GM18870 (cell line): ENCODE data around the gene CDK13.
"Not testable (repeated sequence)": the region's sequence is repeated elsewhere in the genome, so short reads cannot be mapped to it uniquely, and the experiment has no call there.

Experiments
- ATAC-seq: cut with Tn5 transposase; IDR thresholded peaks from one replicate; pipeline ENCODE4 v1.9.1; 2021; ENCODE audit warnings: moderate library complexity; ENCODE audit not compliant: unreplicated experiment

Gene CDK13

DNA sequence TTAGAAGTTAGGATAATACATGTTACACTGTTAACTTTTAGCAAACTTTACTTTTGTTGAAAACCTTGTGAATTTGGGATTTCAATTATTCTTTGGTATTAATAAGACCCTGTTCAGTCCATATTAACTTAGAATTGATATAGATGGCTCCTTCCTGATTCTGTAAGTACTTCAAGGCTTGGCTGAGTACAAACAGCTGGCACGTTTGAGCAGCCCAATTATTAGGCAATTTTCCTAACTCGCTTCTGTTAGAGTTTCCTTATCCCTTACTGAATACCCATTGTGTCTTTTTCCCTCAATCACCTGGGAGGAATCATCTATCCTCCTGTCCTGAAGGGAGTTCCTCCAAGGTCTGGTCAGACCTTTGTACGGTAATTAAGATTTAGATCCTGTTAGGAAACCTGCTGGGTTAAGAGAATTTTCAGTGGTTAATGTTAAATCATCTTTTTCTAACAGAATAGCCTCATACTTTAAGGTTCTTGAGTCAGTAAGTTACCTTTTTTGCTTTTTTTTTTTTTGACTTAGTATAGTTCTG, 195.6 kb downstream of the CDK13 start:
- not testable (repeated sequence) for ATAC-seq

DNA sequence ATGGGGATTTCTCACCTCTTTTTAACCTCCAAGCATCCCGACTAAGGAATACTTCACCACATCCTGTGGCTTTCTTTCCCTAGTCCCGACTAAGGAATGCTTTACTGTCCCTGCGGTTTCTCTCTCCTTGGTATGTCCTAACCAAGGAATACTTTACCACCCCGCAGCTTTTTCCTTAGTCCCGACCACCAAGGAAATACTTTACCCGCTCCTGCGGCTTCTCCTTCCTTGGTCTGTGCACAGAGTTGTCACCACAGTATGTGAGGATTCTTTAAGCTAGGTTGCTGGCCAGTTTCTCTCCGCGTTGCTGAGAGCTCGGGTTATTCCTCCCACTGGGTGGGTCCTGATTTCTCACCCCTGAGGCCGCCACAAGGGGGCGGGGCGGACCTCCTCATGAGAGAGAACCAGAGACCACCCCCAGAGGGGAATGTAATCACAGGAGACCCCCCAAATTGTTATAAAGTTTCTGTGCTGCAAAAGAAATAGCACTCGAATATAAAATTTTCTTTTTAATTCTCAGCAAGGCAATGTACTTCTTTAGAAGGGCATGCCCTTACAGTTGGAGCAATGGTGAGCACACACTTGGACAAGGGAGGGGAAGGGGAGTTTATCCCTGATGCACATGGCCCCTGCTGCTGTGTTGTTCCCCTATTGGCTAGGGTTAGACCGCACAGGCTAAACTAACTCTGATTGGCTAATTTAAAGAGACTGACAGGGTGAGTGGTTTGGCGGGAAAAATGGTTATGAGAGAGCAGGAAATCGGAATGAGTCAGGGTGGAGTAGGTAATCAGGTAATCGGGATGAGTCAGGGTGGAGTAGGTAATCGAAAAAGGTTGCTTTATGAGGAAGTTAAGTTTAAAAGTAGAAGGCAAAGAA, 197.6 kb downstream of the CDK13 start:
- ATAC-seq = no peak

DNA sequence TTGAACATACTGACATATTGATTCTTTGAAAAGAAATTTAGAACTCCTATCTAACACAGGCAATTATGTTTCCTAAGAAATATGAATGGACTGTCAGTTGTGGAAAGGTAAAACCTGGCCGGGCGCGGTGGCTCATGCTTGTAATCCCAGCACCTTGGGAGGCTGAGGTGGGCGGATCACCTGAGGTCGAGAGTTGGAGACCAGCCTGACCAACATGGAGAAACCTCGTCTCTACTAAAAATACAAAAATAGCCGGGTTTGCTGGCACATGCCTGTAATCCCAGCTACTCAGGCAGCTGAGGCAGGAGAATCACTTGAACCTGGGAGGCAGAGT, 198.2 kb downstream of the CDK13 start:
- ATAC-seq = not testable (repeated sequence)

DNA sequence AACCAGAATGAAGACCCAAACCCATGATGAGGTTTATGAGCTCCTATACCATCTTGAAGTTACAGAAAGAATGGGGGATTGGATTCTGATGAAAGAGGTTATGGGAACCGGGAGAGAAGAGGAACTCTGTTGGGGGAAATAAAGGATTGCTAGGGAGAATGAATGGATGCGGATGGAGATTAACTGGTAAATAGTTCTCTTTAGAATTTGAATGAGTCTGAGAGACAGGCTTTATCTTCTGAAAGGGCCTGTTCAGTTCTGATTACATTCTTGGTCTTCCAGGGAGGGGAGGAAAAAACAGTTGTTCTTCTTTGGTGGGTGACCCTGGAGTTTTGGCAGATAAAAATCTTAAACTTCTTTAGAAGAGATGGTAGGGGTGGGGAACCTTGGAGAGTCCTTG, 198.6 kb downstream of the CDK13 start:
- ATAC-seq = no peak
